ENCODE results near the gene FADS3. TPM values are rescaled to one million over a fixed set of nuclear protein-coding genes. Genes with fewer than 3 reads are reported as not detected.

The FADS3 gene
- total and polyA plus RNA-seq, 2 donors (not counting 3 experiments of a cell fraction or from before 2014, with no cell fraction given) = 216 to 346 TPM

GRCh38 chr11:61844909-61845565 lies 46.3 kb downstream of the FADS3 start:
- no peak overlapping the region for H3K9ac ChIP-seq (replicated peaks; ENCODE audit: extremely low read depth, insufficient read depth, low read length)
- H3K4me2 ChIP-seq (ENCODE audit: insufficient read depth, low read length) = no peak overlapping the region
- H3K9me3 ChIP-seq (replicated peaks; ENCODE audit: control insufficient read depth, insufficient read depth, low read length) = no peaks in the 10 kb centered on the region
- BruUV-seq (replicated peaks) = no TSS peak
- H3K36me3 ChIP-seq (ENCODE audit: control insufficient read depth in 2 of 2, extremely low read depth in 1 of 2, insufficient read depth in 2 of 2, low read length in 2 of 2) = peaks cover 37 to 58% of the 10 kb centered on the region in 2 experiments
- H3K27ac ChIP-seq (ENCODE audit: insufficient read depth, low read depth, low read length) = no peak overlapping the region
- no peak overlapping the region for H2AFZ ChIP-seq (ENCODE audit: low read depth, low read length)
- POLR2A ChIA-PET = interaction anchor here (0.7 kb wide), 1 partner anchor 48 kb away, joined by 4 read pairs; no protein-coding TSS in a partner anchor
- H3K9me1 ChIP-seq (replicated peaks; ENCODE audit: control insufficient read depth, extremely low read depth, insufficient read depth, low read length) = no peaks in the 10 kb centered on the region
- TF ChIP-seq FOS (IDR thresholded peaks at IDR 0.05; ENCODE audit: borderline replicate concordance, insufficient read depth, low read length) (no peak), EZH2 (IDR thresholded peaks at IDR 0.05; ENCODE audit: borderline replicate concordance, low read depth, low read length, severe bottlenecking) (no peak), MAX (IDR thresholded peaks at IDR 0.05; ENCODE audit: insufficient read depth, insufficient read length) (no peak), POLR2AphosphoS5 (IDR thresholded peaks at IDR 0.05; ENCODE audit: insufficient read depth, low read depth, low read length) (no peak), GATA2 (IDR thresholded peaks at IDR 0.05; ENCODE audit: insufficient read depth, insufficient read length, low read depth, low read length) (no peak), JUN (IDR thresholded peaks at IDR 0.05; ENCODE audit: borderline replicate concordance, insufficient read depth, insufficient read length, low read depth) (no peak), POLR2A (IDR thresholded peaks at IDR 0.05; ENCODE audit: low read depth, low read length) (no peak), CTCF (IDR thresholded peaks at IDR 0.05; ENCODE audit: extremely low read depth in 1 of 2, insufficient read depth in 1 of 2, low read depth in 1 of 2, low read length in 2 of 2) (no peak), MYC (IDR thresholded peaks at IDR 0.05; ENCODE audit: low read depth, low read length) (no peak)
- CTCF ChIA-PET = interaction anchor here (1.7 to 2.6 kb wide), 2 partner anchors 48 to 263 kb away, joined by 4 to 13 read pairs; no protein-coding TSS in a partner anchor
- intact Hi-C loops (cut with micrococcal nuclease) (no loop called here), dilution Hi-C loops (cut with MboI; ENCODE audit: extremely low pct_ligation_motif_present, low sequenced_read_pairs) (no loop called here)
- peaks cover 19% of the 10 kb centered on the region for H3K79me2 ChIP-seq (ENCODE audit: control insufficient read depth, insufficient read depth, low read length)
- DNase-seq (ENCODE audit: low read depth, low spot score) = no peak
- no peaks in the 10 kb centered on the region for H4K20me1 ChIP-seq (replicated peaks; ENCODE audit: control insufficient read depth, extremely low read depth, insufficient read depth, low read length)
- H3K27me3 ChIP-seq (ENCODE audit: control insufficient read depth in 2 of 2, insufficient read depth in 2 of 2, low read length in 2 of 2) = no peaks in the 10 kb centered on the region
- no peak for FAIRE-seq
- no peak overlapping the region for H3K4me3 ChIP-seq (replicated peaks in 1 of 3; ENCODE audit: insufficient read depth in 1 of 3, low read depth in 1 of 3, low read length in 3 of 3)
- no peaks in the 10 kb centered on the region for H3K4me1 ChIP-seq (ENCODE audit: control insufficient read depth, extremely low read depth, insufficient read depth, low read length)
